HTR-8/SVneo (cell line): ENCODE results near the gene CA11.
A peak's percentile ranks its signal among the peaks of the same experiment; 100 is the strongest.

ENCODE experiments used
- DNase-seq: peaks from one replicate; pipeline ENCODE4 v3.0.0; 2011; ENCODE audit warnings: low spot score, mixed read lengths; ENCODE audit not compliant: insufficient read length
- FAIRE-seq: peaks from 2 replicates; lab custom pipeline; 2011; peaks lifted over from hg19 to GRCh38; lab: Jason Lieb, UNC

Gene CA11

DNA sequence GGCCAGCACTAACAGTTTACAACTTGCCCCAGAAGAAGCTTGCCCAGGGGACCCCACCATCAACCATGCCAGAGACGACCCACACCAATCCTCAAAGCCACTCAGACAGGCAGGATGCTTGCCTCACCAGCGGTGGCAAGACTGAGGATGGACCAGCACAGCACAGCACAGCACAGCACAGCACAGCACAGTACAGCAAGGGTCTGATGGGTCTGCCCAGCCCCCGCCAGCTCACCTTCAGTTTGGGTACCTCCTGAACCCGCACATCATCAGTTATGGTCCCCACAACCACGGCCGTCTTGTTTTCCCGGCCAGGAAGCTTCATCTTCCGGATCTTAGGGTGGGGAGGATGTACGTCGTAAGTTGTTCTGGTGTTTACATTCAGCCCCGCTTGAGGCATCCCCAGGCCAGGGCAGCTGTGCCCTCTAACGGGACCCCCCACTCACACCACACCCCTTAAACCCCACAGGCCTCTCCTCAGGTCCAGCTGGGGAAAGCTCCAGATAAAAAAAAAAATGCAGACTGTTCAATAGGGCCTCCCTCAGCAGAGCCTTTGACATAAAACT, 29.4 kb downstream of the CA11 start:
- DNase-seq, result no peak
- FAIRE-seq, result no peak

DNA sequence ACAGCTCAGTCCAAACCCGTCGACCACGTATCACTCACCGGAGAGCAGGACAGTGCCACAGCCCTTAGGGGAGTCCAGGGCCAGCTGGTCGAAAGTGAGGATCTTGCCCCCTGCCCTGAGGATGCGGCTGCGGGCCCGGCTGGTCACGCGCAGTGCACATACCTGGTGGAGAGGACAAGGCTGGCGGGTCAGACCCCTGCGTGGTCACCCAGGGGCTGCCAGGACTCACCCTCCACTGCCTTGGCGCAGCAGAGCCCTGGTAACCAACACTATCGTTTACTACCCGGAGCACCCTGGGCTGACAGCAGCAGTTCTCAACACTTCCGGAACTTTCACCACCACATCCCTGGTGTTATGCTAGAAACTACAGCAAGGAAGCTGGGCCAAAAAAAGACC, 29.9 kb downstream of the CA11 start:
- FAIRE-seq (no peak), DNase-seq (no peak)

DNA sequence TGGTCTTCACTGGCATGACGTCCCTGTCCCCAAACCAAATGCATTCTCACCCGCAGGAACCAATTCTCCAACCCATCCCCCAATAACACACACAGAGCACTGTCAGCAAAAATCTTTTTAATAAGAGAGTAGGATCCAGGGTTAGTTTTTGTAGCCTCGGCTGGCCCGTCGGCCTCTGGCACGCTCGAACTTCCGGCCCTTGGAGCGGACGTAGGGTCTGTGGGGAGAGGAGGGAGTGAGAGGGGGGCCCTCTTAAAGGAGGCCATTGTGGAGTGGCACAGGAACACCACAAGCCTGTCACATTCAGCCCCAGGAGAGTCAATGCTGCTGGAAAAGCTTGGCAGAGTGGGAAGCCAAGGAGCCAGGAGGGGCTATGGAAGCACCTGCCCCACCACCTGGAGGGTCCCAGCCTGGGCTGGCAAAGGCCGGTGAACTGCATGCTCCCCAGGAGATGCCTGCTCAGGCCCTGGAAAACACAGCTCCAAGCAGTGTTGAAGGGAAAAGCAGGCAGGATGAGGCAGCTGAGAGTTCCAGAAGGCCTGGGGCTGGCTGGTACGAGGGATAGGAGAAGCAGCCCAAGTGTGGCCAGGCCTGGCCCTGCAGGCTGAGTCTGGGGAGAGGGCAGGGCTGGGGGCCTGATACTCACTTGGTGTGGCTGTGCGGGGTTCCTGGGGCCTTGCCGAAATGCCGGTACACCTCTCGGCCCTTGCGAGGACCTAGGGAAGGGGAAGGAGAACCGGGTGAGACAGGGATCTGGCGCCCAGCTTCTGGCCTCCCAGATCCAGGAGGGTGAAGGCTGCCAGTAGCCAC, 30.6 kb downstream of the CA11 start:
- FAIRE-seq (no peak), DNase-seq (no peak)

DNA sequence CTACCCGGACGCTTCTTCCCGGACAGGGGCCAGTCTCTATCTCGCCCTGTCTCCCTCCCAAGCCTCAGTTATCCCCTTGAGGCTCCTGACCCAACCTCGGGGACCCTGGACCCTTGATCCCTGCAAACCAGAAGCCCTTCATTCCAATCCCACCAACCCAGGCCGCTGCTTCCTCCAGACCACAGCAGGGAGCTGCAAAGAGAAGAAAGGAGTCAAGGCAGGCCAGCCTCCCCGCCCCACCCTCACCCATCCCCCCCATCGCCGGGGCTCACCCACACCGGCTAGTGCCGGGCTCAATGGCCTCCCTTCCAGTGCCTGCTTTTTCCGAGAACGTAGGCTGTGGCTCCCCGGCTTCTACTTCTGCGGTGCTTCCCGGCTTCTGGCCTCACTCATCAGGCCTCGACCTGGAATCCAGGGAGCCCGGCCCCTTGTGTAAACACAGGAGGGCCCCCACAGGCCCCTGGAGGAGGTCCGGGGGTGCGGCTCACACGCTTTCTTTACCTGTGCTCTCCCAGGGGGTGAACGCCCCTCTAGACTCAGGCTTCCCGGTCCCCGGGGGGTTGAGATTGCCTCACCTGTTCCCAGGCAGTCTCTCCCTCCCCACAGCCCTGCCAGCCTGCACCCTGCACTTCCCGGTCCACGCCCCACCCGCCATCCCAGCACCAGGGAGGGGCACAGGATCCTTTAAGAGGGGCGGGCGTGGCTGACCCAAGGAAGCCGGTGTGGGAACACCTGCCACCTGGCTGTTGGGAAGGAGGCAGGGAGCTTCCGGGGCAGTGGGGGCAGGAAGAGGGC, 31.4 kb downstream of the CA11 start, which contains the start of gene FAM83E:
Gene FAM83E (minus strand): TSS at position 641 of the 795 bp plus-strand sequence. CDS start 1,704 bp downstream, outside the sequence.
- DNase-seq, result no peak
- FAIRE-seq, result no peak

DNA sequence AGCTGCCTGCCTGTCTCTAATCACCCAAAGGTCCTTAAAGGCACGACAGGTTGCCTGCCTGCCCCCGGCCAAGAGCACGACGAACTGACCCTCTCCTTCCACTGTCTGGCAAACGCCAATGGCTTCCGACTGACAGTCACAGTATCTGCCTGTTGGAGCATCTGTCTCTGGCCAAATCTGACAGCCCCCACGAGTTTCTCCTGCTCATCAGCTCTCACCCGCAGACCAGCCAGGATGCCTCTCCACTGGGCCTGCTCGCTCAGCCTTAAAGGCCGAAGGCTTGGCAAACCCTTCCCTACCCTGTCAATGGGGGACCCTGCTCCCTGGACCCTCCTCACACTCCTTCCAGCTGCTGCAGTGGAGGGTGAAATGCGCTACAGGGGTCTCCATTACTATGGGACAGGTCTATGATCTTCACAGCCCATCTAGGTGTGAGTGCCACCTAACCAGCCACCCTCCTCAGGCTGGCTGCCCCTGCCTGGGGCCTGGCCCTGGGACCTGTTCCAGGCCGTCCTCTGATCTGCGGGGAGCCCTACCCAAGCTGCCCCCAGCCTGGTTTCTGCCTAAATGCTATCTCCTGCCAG, 32.0 kb downstream of the CA11 start:
- DNase-seq, result no peak
- FAIRE-seq, result no peak

DNA sequence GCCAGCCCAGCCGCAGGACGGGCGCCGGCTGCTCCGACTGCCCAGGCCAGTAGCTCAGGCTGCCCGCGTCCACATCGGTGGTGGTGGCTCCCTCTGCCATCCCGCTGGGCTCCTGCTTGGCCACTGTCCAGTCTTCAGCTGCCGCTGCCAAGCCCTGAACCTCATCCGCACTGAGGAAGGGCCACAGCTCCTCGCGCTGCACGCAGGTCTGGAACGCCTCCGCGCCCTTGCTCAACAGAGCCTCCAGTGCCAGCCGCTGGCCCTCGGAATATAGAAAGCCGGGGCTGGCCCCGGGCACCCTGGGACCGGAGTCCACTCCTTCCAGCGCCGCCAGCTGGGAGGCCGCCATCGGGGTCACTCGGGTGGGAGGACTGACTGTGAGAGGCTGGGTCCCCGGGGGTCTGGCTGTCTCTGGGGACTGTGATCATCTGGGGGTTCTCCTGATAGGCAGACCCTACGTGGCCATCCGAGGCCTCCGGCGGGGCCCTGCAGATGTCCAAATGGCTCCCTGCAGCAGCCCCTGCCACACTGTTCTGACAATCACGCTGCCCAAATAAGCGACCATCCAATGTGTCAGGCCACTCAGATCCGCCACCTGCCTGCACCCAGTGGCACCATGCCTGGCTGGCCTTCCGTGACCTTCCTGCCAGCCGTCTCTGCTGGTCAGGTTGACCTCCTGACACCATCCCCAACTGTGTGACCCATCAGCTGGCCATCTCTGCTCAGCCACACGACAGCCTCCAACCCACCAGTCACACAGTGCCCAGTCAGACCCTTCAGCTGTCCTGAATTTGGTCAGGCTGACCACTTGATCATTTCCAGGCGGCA, 32.7 kb downstream of the CA11 start:
- FAIRE-seq, result no peak
- no peak for DNase-seq

DNA sequence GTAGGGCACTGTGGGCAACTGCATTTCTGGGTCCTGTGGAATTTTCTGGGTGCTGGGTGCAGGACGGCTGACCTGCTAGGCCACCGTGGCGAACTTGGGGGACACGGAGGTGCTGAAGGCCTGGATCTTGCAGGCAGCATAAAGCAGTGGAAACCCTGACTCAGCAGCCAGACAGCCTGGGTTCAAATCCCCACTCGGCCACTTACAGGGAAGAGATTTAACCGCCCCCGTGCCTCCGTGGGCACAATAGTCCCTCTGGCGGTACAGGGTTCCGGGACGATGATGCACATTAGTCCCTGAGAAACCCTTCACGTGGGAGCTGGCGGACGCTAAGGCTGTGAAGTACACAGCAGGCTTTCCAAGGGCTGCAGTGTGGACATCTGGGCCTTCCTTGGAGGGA, 34.1 kb downstream of the CA11 start:
- DNase-seq (no peak), FAIRE-seq (no peak)

DNA sequence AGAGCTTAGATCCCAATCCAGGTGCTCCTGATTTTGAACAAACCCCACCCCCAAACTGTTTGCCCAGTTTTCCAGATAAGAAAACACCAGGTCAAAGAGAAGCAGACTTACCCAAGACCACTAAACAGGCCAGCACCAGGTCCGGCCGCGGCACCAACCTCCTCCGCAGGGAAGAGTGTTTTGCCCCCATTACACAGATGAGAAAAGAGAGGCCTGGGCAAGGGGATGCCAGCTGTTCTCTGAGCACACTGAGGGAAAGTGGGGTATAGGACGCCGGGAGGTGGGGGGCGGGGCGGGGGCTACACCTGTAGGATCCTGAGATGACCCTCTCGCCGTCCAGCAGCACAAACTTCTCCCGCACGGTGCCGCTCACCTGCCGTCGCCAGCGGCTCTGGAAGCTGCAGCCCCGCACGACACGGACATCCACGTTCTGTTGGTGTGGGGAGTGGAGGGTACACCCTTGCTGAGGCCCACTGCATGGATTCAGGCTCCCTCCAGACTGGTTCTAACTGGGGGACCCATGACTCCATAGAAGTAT, 36.3 kb downstream of the CA11 start:
- DNase-seq (no peak), FAIRE-seq (no peak)

DNA sequence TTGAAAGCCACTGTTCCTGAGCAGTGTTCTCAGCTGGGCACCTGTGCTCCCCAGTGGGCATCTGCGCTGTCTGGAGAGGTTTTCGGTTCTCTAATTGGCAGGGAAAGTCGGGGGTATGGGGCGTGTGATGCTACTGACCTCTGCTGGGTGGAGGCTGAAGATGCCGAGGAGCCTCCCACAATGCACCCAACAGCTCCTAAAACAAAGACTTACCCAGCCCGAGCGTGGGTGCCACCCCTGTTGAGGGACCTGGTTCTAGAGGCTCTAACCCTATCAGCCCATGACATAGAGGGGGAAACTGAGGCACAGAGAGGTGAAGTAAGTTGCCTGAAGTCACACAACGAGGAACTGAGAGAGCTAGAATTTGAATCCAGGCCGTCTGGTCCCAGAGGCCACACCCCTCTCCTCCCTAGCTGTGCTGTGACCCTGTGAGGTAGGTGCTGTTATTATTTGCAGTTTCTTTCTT, 37.2 kb downstream of the CA11 start:
- FAIRE-seq, result no peak

DNA sequence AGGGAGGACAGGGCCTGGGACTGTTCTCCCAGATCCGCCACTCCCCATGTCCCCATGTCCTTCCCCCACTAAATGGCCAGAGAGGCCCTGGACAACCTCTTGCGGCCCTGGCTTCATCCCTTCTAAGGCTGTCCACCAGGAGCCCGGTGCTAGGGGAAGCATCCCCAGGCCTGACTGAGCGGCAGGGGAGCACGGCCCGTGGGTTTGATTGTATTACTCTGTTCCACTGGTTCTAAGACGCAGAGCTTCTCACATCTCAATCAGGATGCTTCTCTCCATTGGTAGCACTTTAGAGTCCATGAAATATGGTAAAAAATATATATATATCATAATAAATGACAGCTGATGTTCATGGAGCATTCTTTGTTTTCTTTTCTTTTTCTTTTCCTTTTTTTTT, 38.6 kb downstream of the CA11 start:
- no peak for FAIRE-seq

More for the DNA sequence above, 37.2 kb downstream of the CA11 start:
- DNase-seq, result peak; percentile 81

DNA sequence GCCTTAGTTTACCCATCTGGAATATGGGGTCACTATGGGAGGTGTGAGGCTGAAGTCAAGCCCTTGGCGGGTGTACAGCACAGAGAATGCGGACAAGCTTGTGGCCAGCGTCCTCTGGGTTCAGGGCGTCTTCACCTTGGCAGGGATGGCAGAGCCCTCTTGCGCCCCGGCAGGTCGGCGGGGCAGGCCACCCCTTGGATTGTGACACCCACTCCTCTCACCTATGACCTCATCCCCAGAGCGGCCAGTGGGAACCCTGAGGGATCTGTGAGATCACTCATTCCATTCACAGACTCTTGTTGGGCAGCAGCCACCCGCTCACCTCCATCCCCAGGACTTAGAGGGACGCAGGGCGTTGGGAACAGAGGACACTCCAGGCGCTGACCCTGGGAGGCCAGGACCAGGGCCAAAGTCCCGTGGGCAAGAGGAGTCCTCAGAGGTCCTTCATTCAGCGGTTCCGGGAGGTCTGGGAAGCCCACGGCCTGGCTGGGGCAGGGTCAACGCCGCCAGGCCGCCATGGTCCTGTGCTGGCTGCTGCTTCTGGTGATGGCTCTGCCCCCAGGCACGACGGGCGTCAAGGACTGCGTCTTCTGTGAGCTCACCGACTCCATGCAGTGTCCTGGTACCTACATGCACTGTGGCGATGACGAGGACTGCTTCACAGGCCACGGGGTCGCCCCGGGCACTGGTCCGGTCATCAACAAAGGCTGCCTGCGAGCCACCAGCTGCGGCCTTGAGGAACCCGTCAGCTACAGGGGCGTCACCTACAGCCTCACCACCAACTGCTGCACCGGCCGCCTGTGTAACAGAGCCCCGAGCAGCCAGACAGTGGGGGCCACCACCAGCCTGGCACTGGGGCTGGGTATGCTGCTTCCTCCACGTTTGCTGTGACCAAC, 39.3 kb downstream of the CA11 start, which contains the start of gene SPACA4:
Gene SPACA4 (plus strand): TSS at position 280 of the 896 bp plus-strand sequence. CDS start 237 bp downstream, at position 517.
- FAIRE-seq (no peak), DNase-seq (no peak)

More for the DNA sequence above, 38.6 kb downstream of the CA11 start:
- DNase-seq, result no peak

DNA sequence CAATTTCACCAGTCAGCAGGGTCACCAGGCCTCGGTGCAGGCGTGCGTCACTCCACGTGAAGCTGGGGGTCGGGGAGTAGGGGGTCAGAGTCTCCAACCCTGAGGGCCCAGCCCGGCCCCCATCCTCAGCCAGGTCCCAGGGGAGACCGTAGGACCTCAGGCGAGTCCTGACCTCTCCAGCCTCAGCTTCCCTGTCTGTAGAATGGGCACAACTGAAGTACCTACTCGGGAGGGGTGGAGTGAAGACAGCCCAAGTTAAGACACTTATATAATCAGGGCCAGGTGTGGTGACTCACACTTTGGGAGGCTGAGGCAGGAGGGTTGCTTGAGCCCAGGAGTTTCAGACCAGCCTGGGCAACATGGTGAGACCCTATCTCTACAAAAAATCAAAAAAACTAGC, 42.1 kb downstream of the CA11 start:
- DNase-seq, result no peak
- no peak for FAIRE-seq

DNA sequence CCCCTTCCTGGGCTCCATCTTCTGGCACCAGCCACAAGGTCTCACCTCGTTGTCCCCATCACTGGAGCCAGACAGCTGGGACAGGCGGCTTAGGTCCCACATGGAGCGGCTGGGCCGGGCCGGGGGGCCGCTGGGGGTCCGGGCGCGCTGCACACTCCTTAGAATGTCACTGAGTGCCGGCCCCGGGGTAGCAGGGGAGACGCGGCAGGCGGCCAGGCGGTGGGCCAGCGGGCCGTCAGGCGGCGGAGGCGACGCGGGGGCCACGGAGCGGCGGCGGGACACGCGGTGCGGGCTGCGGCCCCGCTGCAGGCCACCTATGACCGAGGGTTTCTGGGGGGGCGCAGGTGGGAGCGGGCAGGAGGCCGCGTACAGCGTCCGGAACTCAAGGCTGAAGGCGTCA, 42.5 kb downstream of the CA11 start:
- FAIRE-seq (no peak), DNase-seq (no peak)

DNA sequence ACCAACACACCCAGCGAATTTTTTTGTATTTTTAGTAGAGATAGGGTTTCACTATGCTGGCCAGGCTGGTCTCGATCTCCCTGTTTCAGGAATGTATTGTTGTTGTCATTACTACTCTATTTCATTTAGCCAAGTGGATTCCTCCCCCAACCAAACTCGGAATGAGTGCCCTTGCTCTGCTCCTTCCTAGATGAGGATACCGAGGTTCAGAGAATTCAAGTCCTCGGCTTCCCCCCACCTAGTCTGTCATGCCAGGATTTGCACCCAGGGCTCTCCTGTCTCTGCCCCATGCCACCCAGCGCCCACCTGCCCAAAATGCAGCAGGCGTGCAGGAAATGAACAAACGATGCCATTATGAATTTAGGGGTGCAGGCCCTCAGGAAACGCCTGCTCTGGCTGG, 43.0 kb downstream of the CA11 start:
- DNase-seq (no peak), FAIRE-seq (no peak)

DNA sequence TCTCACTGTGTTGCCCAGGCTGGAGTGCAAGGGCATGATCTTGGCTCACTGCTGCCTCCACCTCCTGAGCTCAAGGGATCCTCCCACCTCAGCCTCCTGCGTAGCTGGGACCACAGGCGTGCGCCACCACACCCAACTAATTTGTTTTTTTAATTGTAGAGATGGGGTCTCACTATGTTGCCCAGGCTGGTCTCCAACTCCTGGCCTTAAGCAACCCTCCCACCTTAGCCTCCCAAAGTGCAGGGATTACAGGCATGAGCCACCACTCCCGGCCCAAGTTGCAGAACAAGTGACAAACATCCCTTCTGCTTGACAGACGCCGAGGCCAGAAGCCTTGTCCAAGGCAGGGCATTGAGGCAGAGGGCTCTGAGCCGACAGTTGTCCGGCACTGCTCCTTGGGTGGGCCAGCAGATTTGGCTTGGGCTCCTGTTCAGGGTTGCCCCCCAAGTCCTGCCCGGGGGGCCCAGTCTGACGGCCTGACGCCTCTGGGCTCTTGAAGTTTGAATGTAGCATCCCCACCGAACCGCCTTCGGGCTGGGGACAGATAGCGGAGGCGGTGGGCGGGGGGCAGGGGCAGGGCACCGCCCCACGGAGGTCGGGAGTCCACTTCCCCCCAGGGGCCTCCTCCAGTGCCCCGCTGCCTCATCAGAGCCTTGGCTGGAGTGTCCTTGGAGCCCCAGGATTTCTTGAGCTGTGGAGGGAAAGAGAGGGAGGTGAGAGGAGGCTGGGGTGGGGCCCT, 45.1 kb downstream of the CA11 start:
- DNase-seq (no peak), FAIRE-seq (no peak)

DNA sequence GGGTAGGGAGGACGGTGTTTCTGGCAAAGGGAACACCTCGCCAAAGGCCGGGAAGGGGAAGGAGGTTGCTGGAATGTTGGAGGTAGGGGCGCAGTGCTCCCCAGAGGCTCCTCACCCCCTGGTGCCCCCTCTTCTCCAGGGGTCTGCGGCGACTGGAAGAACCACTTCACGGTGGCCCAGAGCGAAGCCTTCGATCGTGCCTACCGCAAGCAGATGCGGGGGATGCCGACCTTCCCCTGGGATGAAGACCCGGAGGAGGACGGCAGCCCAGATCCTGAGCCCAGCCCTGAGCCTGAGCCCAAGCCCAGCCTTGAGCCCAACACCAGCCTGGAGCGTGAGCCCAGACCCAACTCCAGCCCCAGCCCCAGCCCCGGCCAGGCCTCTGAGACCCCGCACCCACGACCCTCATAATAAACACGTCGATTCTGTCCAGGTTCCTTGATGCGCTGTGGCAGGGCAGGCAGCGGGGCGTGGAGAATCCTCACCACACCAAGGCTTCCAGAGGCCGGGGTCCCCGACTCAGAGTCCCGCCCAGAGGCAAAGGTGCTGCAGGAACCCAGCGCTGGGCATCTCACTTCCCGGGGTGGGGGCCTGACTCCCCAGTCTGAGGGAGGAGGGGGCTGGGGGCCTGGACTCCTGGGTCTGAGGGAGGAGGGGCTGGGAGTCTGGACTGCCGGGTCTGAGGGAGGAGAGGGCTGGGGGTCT, 46.8 kb downstream of the CA11 start:
- no peak for FAIRE-seq
- DNase-seq, result no peak
